HFF-Myc (cell line): ENCODE results near the gene LIMCH1.
"Not testable (repeated sequence)": the region's sequence is repeated elsewhere in the genome, so short reads cannot be mapped to it uniquely, and the experiment has no call there.

Experiments
- DNase-seq: peaks from one replicate; pipeline ENCODE4 v3.0.0-alpha.2; 2011; ENCODE audit warnings: low read depth; ENCODE audit errors: extremely low read depth
- H3K4me3 ChIP-seq: replicated peaks from 2 replicates; pipeline ENCODE4 v1.5.1; 2011; ENCODE audit warnings: low read depth, mild to moderate bottlenecking, control low read depth, low read length
- TF ChIP-seq, protein P1 (sequence below): IDR thresholded peaks from 2 replicates; pipeline ENCODE4 v1.5.1; 2012; ENCODE audit warnings: mild to moderate bottlenecking, low read depth, low read length, control low read depth; ENCODE audit errors: missing control alignments

Gene LIMCH1, protein sequence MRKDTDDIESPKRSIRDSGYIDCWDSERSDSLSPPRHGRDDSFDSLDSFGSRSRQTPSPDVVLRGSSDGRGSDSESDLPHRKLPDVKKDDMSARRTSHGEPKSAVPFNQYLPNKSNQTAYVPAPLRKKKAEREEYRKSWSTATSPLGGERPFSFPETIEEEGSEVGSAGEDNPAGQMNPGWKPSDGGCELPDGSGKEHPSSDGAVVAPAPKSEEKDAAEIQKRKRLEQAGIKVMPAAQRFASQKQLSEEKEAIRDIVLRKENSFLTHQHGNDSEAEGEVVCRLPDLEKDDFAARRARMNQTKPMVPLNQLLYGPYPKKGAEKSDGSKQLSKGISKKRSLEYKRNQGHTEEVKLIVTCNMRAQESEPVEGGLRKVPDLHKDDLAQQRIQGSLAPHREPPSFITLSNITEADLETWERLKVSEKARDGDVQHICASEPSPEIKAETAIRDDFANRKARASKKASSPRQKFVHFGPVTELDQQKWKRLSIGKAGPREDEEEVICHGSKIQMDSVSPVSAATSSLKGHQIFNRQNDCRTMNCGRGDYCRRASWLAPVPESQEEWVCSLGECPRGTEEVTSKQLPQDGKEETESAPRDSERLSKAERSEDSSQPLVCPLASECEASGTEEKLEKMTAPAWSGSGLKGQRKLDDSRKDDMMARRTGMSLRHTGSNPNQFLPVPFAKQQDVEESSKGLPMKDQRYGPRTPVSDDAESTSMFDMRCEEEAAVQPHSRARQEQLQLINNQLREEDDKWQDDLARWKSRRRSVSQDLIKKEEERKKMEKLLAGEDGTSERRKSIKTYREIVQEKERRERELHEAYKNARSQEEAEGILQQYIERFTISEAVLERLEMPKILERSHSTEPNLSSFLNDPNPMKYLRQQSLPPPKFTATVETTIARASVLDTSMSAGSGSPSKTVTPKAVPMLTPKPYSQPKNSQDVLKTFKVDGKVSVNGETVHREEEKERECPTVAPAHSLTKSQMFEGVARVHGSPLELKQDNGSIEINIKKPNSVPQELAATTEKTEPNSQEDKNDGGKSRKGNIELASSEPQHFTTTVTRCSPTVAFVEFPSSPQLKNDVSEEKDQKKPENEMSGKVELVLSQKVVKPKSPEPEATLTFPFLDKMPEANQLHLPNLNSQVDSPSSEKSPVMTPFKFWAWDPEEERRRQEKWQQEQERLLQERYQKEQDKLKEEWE (N-terminal part only)

GRCh38 chr4:41538017-41538733 lies at the start of gene LIMCH1:
LIMCH1 (plus strand) TSS chr4:41538157; CDS start chr4:41605996, 67,839 bp downstream.
- TF ChIP-seq, protein P1, sequence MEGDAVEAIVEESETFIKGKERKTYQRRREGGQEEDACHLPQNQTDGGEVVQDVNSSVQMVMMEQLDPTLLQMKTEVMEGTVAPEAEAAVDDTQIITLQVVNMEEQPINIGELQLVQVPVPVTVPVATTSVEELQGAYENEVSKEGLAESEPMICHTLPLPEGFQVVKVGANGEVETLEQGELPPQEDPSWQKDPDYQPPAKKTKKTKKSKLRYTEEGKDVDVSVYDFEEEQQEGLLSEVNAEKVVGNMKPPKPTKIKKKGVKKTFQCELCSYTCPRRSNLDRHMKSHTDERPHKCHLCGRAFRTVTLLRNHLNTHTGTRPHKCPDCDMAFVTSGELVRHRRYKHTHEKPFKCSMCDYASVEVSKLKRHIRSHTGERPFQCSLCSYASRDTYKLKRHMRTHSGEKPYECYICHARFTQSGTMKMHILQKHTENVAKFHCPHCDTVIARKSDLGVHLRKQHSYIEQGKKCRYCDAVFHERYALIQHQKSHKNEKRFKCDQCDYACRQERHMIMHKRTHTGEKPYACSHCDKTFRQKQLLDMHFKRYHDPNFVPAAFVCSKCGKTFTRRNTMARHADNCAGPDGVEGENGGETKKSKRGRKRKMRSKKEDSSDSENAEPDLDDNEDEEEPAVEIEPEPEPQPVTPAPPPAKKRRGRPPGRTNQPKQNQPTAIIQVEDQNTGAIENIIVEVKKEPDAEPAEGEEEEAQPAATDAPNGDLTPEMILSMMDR, result no peak
- no peak within 1 kb of the TSS for H3K4me3 ChIP-seq
- no peak for DNase-seq

DNA sequence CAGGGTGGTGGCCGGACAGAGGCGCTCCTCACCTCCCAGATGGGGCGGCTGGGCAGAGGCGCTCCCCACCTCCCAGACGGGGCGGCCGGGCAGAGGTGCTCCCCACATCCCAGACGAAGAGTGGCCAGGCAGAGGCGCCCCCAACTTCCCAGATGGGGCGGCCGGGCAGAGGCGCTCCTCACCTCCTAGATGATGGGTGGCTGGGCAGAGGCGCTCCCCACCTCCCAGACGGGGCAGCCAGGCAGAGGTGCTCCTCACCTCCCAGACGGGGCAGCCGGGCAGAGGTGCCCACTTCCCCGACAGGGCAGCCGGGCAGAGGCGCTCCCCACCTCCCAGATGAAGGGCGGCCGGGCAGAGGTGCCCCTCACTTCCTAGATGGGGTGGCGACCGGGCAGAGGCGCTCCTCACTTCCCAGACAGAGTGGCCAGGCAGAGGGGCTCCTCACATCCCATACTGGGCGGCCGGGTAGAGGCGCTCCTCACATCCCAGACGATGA lies 46.8 kb upstream of the LIMCH1 start:
- DNase-seq, H3K4me3 ChIP-seq: not testable (repeated sequence)

- TF ChIP-seq, protein P1, result no peak
- no peak overlapping the region for H3K4me3 ChIP-seq
- DNase-seq, result no peak
These were observed 41.0 kb upstream of the LIMCH1 start for GRCh38 chr4:41496977-41497376.

- H3K4me3 ChIP-seq, result no peak overlapping the region
- TF ChIP-seq, protein P1, result no peak
- DNase-seq, result no peak
These were observed 39.8 kb upstream of the LIMCH1 start for GRCh38 chr4:41498177-41498576.

DNA sequence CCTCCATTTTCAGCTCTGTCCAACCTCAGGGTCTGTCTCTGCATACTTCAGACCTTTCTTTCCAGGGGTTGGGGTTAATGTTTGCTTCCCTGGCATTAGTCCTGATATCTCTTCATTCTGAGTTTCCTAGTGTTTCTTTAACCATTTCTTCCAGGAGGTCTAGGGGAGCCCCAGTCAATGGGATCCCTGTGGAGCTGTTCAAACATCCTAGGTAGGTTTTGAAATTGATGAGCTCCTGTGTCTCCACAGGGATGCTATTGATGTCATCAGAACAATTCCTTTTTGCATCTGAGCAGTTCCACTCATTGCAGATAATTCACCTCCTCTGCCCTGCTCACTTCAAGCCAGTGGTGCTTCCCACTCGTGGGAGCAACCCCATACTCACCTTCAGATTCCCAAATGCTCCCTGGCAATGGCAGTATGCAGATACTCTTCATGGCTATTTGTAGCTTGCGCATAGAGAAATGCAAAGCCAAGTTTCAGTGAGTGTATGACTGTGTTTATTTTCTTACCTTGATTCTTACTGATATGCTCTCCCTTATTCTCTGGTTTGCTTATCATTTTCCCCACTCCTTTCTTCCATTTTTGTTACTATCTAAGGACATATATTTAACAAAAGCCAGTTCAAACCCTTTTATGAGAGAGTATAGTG lies 33.7 kb upstream of the LIMCH1 start:
- TF ChIP-seq, protein P1, result no peak
- no peak overlapping the region for H3K4me3 ChIP-seq
- DNase-seq, result no peak

- DNase-seq, result no peak
- TF ChIP-seq, protein P1, result no peak
- no peak overlapping the region for H3K4me3 ChIP-seq
These were observed 32.7 kb upstream of the LIMCH1 start for GRCh38 chr4:41505161-41505661.
